NCI-H524 (cell line): ENCODE data around the gene CA5A.

Source experiments
- DNase-seq, 2 experiments: peaks; one replicate each; lab custom pipeline; 2025; lab: John Stamatoyannopoulos, UW

Gene CA5A

GRCh38 chr16:87849419-87850008 is 86.8 kb downstream of the CA5A start:
- no peak for DNase-seq

- DNase-seq: no peak
These were observed 87.5 kb downstream of the CA5A start for GRCh38 chr16:87848676-87849345.

GRCh38 chr16:87847785-87848675 is 88.3 kb downstream of the CA5A start:
- DNase-seq: no peak

- DNase-seq: no peak
These were observed 88.9 kb downstream of the CA5A start for GRCh38 chr16:87847467-87847784.

GRCh38 chr16:87846705-87847466 is 89.4 kb downstream of the CA5A start:
- no peak for DNase-seq

- DNase-seq: no peak
These were observed 90.3 kb downstream of the CA5A start for GRCh38 chr16:87845807-87846619.

GRCh38 chr16:87845213-87845612 is 91.1 kb downstream of the CA5A start:
- no peak for DNase-seq

GRCh38 chr16:87844809-87845208 is 91.5 kb downstream of the CA5A start:
- no peak for DNase-seq

- DNase-seq: no peak
These were observed 92.1 kb downstream of the CA5A start for GRCh38 chr16:87844120-87844733.

- DNase-seq: no peak
These were observed 92.6 kb downstream of the CA5A start for GRCh38 chr16:87843678-87844105.

GRCh38 chr16:87842209-87842869 is 94.0 kb downstream of the CA5A start:
- no peak for DNase-seq

- DNase-seq: no peak
These were observed 94.8 kb downstream of the CA5A start for GRCh38 chr16:87841340-87842208.

GRCh38 chr16:87840271-87840978 is 95.9 kb downstream of the CA5A start:
- no peak for DNase-seq

- no peak for DNase-seq
These were observed 96.6 kb downstream of the CA5A start for GRCh38 chr16:87839542-87840270.

GRCh38 chr16:87838643-87839541 is 97.4 kb downstream of the CA5A start:
- no peak for DNase-seq
